ENCODE results near the gene SUCO. TPM values are rescaled to one million over a fixed set of nuclear protein-coding genes. Genes with fewer than 3 reads are reported as not detected.
"Not testable (repeated sequence)": the region's sequence is repeated elsewhere in the genome, so short reads cannot be mapped to it uniquely, and the experiment has no call there.

The SUCO gene
- total RNA-seq, 1 experiment from 2014 or later, result 32.9 TPM

GRCh38 chr1:172589553-172589952 lies 56.6 kb downstream of the SUCO start:
- intact Hi-C loops (cut with micrococcal nuclease; ENCODE audit: unreplicated experiment), result no loop called here
- DNase-seq (ENCODE audit: low spot score), result no peak
- H3K9me3 ChIP-seq (ENCODE audit: low read depth, low read length, poor library complexity, severe bottlenecking), result no peaks in the 10 kb centered on the region
- peaks cover 10% of the 10 kb centered on the region for H3K4me1 ChIP-seq (ENCODE audit: insufficient read depth, low read length, poor library complexity, severe bottlenecking)
- peaks cover 30% of the 10 kb centered on the region for H3K36me3 ChIP-seq (ENCODE audit: insufficient read depth, low read length, poor library complexity, severe bottlenecking)
- H3K27me3 ChIP-seq (replicated peaks; ENCODE audit: insufficient read depth, low read depth, low read length, poor library complexity), result no peaks in the 10 kb centered on the region
- no peak overlapping the region for H3K4me3 ChIP-seq (ENCODE audit: low read depth, low read length, poor library complexity, severe bottlenecking)
- ChIA-PET CTCF (no interaction called here), POLR2A (ENCODE audit: low non-redundant PET) (no interaction called here)
- no TSS peak for BruUV-seq (replicated peaks)
- H3K27ac ChIP-seq (ENCODE audit: low read depth, low read length, poor library complexity, severe bottlenecking), result no peak overlapping the region
- no peak for TF ChIP-seq EZH2 (IDR thresholded peaks at IDR 0.05; ENCODE audit: borderline replicate concordance, low read depth, low read length, poor library complexity, severe bottlenecking)
- no peak for TF ChIP-seq CTCF (conservative IDR thresholded peaks at IDR 0.05; ENCODE audit: low read depth, low read length)

- H3K27me3 ChIP-seq (replicated peaks; ENCODE audit: insufficient read depth, low read depth, low read length, poor library complexity); DNase-seq (ENCODE audit: low spot score); POLR2A ChIA-PET (ENCODE audit: low non-redundant PET); H3K27ac ChIP-seq (ENCODE audit: low read depth, low read length, poor library complexity, severe bottlenecking); H3K9me3 ChIP-seq (ENCODE audit: low read depth, low read length, poor library complexity, severe bottlenecking); BruUV-seq (replicated peaks); intact Hi-C loops (cut with micrococcal nuclease; ENCODE audit: unreplicated experiment); H3K4me3 ChIP-seq (ENCODE audit: low read depth, low read length, poor library complexity, severe bottlenecking); CTCF ChIA-PET: not testable (repeated sequence)
- Histone ChIP-seq H3K4me1 (ENCODE audit: insufficient read depth, low read length, poor library complexity, severe bottlenecking) (peaks cover 10% of the 10 kb centered on the region), H3K36me3 (ENCODE audit: insufficient read depth, low read length, poor library complexity, severe bottlenecking) (peaks cover 27% of the 10 kb centered on the region)
These were observed 58.5 kb downstream of the SUCO start for GRCh38 chr1:172591429-172591828.

- H3K4me3 ChIP-seq (ENCODE audit: low read depth, low read length, poor library complexity, severe bottlenecking); H3K27ac ChIP-seq (ENCODE audit: low read depth, low read length, poor library complexity, severe bottlenecking); POLR2A ChIA-PET (ENCODE audit: low non-redundant PET); H3K4me1 ChIP-seq (ENCODE audit: insufficient read depth, low read length, poor library complexity, severe bottlenecking); H3K9me3 ChIP-seq (ENCODE audit: low read depth, low read length, poor library complexity, severe bottlenecking); CTCF ChIA-PET; intact Hi-C loops (cut with micrococcal nuclease; ENCODE audit: unreplicated experiment); BruUV-seq (replicated peaks); DNase-seq (ENCODE audit: low spot score); H3K27me3 ChIP-seq (replicated peaks; ENCODE audit: insufficient read depth, low read depth, low read length, poor library complexity): not testable (repeated sequence)
- H3K36me3 ChIP-seq (ENCODE audit: insufficient read depth, low read length, poor library complexity, severe bottlenecking), result peaks cover 16% of the 10 kb centered on the region
These were observed 62.1 kb downstream of the SUCO start for GRCh38 chr1:172595066-172595465.

- H3K4me1 ChIP-seq (ENCODE audit: insufficient read depth, low read length, poor library complexity, severe bottlenecking); H3K9me3 ChIP-seq (ENCODE audit: low read depth, low read length, poor library complexity, severe bottlenecking); DNase-seq (ENCODE audit: low spot score); CTCF ChIA-PET; POLR2A ChIA-PET (ENCODE audit: low non-redundant PET); intact Hi-C loops (cut with micrococcal nuclease; ENCODE audit: unreplicated experiment); H3K4me3 ChIP-seq (ENCODE audit: low read depth, low read length, poor library complexity, severe bottlenecking); BruUV-seq (replicated peaks); H3K27ac ChIP-seq (ENCODE audit: low read depth, low read length, poor library complexity, severe bottlenecking); H3K36me3 ChIP-seq (ENCODE audit: insufficient read depth, low read length, poor library complexity, severe bottlenecking); H3K27me3 ChIP-seq (replicated peaks; ENCODE audit: insufficient read depth, low read depth, low read length, poor library complexity): not testable (repeated sequence)
These were observed 63.8 kb downstream of the SUCO start for GRCh38 chr1:172596782-172597181.

- Histone ChIP-seq H3K9me3 (ENCODE audit: low read depth, low read length, poor library complexity, severe bottlenecking) (no peaks in the 10 kb centered on the region), H3K36me3 (ENCODE audit: insufficient read depth, low read length, poor library complexity, severe bottlenecking) (peaks cover 5% of the 10 kb centered on the region), H3K27me3 (replicated peaks; ENCODE audit: insufficient read depth, low read depth, low read length, poor library complexity) (no peaks in the 10 kb centered on the region), H3K27ac (ENCODE audit: low read depth, low read length, poor library complexity, severe bottlenecking) (no peak overlapping the region), H3K4me1 (ENCODE audit: insufficient read depth, low read length, poor library complexity, severe bottlenecking) (no peaks in the 10 kb centered on the region), H3K4me3 (ENCODE audit: low read depth, low read length, poor library complexity, severe bottlenecking) (no peak overlapping the region)
- DNase-seq (ENCODE audit: low spot score), result no peak
- intact Hi-C loops (cut with micrococcal nuclease; ENCODE audit: unreplicated experiment), result no loop called here
- BruUV-seq (replicated peaks), result no TSS peak
- POLR2A ChIA-PET (ENCODE audit: low non-redundant PET), result no interaction called here
- CTCF ChIA-PET, result no interaction called here
- TF ChIP-seq EZH2 (IDR thresholded peaks at IDR 0.05; ENCODE audit: borderline replicate concordance, low read depth, low read length, poor library complexity, severe bottlenecking), result no peak
- TF ChIP-seq CTCF (conservative IDR thresholded peaks at IDR 0.05; ENCODE audit: low read depth, low read length), result no peak
These were observed 67.0 kb downstream of the SUCO start for GRCh38 chr1:172599912-172600311.
